ENCODE measurements around the gene LUZP1.

- no peak for TF ChIP-seq CTCF (IDR thresholded peaks at IDR 0.05)
- no peak for TF ChIP-seq POLR2AphosphoS5 (IDR thresholded peaks at IDR 0.05)
These were observed 16.7 kb upstream of the LUZP1 start for GRCh38 chr1:23185381-23185780.

All from transverse colon (tissue), 4 donors.